D721Med (cell line): ENCODE results near the gene TBC1D5.

Experiments used
- DNase-seq: peaks from one replicate; pipeline ENCODE4 v3.0.0; 2011; ENCODE audit warnings: low spot score; ENCODE audit not compliant: insufficient read length
- FAIRE-seq: peaks from 2 replicates; lab custom pipeline; 2011; peaks lifted over from hg19 to GRCh38; lab: Jason Lieb, UNC
- CTCF ChIP-seq: IDR thresholded peaks from 2 replicates; pipeline ENCODE4 v1.5.1; 2012; ENCODE audit warnings: mild to moderate bottlenecking, control low read depth; ENCODE audit not compliant: insufficient read depth; ENCODE audit errors: missing control alignments

TBC1D5 gene

GRCh38 chr3:17411157-17411877, 331.1 kb downstream of the TBC1D5 start:
- no peak for TF ChIP-seq CTCF
- DNase-seq, result no peak
- peak; percentile 55 for FAIRE-seq

DNA sequence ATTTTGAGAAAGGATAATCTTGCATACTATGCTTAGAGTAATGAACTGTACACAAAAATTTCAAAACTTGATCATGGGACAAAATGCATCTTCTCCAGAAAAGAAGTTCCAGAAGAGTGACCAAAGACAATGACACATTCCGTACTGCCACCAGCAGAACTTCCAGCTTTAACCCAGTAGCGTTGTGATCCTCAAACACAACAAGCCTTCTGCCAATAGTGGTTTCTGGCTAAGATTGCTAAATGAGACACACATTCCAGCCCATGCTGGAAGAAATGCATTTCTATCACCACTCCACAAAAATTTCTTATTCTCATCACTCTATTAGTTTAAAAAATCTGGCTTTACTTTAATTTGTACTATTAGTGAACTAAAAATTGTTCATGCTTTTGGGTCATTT, 334.9 kb downstream of the TBC1D5 start:
- TF ChIP-seq CTCF, result no peak
- FAIRE-seq, result no peak

GRCh38 chr3:17404548-17404947, 337.9 kb downstream of the TBC1D5 start:
- no peak for TF ChIP-seq CTCF
- FAIRE-seq (no peak), DNase-seq (no peak)

More for the DNA sequence above, 334.9 kb downstream of the TBC1D5 start:
- DNase-seq, result no peak

- FAIRE-seq, result peak; percentile 70
- TF ChIP-seq CTCF, result no peak
- no peak for DNase-seq
Observed at GRCh38 chr3:17402442-17402841, 340.0 kb downstream of the TBC1D5 start.

DNA sequence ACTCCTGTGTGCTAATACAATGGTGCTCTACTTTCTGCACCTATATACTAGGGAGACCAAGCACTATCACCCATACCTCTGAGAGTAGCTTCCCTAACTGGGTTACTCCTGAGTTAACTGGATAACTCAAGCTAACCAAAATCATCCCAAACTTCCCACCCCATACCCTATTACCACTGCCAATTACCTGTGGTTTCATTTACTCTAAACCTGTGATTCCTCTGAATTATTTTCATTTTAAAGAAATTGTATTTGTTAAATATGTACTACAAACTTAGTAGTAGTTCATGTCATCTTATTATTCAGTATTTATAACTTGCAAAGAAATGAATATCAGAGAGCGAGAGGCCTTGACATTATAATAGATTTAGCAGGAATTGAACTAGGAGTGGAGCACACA, 340.5 kb downstream of the TBC1D5 start:
- no peak for TF ChIP-seq CTCF
- DNase-seq, result no peak
- no peak for FAIRE-seq

DNA sequence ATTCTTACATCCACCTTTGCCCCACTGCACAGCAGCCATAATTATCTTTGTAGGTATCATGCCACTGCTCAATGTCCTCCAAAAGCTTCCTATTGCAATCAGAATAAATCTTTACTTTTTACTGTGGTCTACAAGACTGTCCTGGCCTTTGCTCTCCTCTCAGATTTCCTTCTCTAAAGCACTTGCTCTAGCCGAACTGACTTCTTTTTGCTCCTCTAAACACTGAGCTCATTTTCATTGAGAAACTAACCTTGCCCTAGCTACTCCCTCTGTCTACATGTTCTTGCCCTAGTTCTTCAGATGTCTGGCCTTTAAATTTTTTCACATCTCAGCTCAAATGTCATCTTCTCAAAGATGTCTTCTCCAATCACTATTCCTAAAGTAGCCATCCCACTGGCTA, 342.8 kb downstream of the TBC1D5 start:
- TF ChIP-seq CTCF, result no peak
- DNase-seq, result no peak
- no peak for FAIRE-seq

DNA sequence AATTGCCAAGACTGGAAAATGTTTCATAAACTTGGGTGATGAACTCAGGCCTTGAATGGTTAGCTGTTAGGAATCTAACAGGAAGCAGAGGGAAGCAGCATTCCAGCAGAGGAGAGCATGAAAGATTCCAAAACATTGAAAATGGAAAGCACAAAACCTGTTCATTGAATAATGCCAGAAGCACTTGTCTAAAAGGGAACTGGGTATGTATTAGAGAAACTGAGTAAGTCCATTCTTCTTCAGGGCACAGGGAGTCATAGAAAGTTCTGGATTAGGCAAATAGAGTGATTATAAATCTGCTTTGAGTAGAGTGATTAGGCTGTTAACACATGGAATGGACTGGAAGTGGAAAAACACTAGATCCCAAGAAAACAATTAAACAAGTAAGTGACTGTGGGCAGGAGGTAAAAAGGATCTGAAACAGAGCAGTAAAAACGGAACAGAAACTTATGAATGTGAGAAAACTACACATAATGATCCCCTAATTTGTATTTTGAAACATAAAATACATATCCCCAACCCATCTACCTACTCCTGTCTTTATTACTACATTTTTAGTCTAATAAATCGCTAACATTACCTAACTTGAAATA, 343.4 kb downstream of the TBC1D5 start:
- DNase-seq, result no peak

More for the DNA sequence above, 343.4 kb downstream of the TBC1D5 start:
- no peak for TF ChIP-seq CTCF
- FAIRE-seq, result no peak
